ENCODE results near the gene WBP4.
A peak's percentile ranks its signal among the peaks of the same experiment; 100 is the strongest.

Gene WBP4

GRCh38 chr13:41049480-41050440 is 11.5 kb upstream of the WBP4 start:
- DNase-seq = no peak

GRCh38 chr13:41052441-41052840 is 8.9 kb upstream of the WBP4 start:
- DNase-seq = no peak

GRCh38 chr13:41053384-41053826 is 7.9 kb upstream of the WBP4 start:
- no peak for DNase-seq

DNA sequence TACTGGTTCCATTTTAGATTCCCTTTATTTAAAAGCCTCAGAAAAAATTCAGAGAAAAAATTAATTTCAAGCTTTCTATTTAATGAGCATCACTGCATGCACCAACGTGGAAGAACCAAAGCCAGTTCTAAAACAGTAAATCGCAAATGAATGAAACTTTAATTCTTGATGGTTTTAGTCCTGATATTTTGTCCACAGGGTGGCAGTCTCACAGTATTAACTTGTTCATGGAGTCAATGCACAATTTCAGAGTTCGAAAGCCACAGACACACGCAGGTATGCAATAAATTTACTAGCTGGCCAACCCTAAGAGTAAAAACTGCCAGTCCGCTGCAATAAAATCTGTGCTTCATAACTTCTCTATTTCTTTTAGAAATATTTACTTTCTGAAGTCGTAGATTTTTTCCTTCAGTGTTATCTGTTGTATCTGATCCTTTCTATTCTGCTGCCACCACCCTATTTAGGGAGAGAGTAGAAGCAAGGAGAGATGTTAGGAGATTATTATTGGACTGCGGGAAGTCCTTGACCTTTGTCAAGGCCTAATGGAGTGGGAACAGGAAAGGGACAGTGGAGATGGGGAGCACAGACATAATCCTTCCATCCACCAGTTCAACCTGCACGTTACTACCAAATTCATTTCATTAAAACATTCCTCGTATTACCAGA is 7.0 kb upstream of the WBP4 start:
- peak; percentile 80 to 83 for DNase-seq

- DNase-seq = peak; percentile 62 to 64
Measured at GRCh38 chr13:41054919-41055619, 6.2 kb upstream of the WBP4 start.

GRCh38 chr13:41056194-41056593 is 5.1 kb upstream of the WBP4 start:
- no peak for DNase-seq

DNA sequence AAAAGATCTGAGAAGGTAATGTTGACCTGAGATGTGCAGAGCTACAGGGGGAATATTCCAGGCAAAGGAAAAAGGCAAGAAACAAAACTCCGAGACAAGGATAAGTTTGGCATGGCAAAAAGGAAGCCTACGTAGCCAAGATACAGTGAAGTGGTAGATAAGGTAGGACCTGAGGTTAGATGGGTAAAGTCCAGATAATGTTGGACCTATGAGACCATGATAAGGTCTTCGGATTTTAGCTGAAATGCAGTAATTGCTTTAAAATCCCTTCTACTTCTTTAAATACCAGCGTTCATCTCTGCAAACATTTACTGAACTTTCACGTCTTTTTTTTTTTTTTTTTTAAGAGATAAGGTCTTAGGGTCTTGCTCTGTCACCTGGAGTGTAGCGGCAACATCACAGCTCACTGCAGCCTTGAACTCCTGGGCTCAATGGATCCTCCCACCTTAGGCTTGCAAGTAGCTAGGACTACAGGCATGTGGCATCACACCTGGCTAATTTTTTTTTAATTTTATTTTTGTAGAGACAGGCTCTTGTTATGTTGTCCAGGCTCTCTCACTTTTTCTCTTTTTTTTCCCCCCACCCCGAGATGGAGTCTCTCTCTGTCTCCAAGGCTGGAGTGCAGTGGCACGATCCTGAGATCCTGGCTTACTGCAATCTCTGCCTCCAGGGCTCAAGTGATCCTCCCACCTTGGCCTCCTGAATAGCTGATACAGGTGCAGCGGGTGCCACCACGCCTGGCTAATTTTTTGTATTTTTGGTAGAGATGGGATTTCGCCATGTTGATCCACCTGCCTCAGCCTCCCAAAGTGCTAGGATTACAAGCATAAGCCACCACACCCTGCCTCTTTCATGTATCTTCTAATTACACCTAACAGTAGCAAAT is 4.2 kb upstream of the WBP4 start:
- DNase-seq = no peak

DNA sequence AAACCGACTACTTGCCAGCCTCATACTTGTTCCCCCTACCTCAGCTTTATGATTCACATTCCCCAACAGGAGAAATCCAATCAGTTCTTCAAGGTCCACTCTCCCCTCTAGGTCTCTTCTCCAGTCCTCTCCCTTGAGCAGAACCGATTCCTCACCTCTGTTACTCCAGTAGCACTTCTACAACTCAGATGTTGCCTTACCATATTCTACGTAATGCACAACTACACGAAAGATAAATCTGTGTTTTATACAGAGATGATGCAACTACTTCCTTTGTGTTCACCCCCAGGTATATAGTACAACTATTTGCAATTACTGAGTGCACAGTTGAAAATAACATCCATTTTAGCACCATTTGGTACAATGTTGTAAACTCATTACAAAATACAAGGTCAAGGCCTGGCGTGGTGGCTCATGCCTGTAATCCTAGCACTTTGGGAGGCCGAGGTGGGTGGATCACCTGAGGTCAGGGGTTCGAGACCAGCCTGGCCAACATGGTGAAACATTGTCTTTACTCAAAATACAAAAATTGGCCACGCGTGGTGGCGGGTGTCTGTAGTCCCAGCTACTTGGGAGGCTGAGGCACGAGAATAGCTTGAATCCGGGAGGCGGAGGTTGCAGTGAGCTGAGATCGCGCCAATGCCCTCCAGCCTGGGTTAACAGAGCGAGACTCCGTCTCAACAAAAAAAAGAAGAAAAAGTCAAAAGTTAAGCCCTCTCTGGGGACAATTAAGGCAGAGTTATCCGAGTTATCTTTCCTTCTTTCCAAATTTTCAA is 2.8 kb upstream of the WBP4 start:
- DNase-seq = no peak

DNA sequence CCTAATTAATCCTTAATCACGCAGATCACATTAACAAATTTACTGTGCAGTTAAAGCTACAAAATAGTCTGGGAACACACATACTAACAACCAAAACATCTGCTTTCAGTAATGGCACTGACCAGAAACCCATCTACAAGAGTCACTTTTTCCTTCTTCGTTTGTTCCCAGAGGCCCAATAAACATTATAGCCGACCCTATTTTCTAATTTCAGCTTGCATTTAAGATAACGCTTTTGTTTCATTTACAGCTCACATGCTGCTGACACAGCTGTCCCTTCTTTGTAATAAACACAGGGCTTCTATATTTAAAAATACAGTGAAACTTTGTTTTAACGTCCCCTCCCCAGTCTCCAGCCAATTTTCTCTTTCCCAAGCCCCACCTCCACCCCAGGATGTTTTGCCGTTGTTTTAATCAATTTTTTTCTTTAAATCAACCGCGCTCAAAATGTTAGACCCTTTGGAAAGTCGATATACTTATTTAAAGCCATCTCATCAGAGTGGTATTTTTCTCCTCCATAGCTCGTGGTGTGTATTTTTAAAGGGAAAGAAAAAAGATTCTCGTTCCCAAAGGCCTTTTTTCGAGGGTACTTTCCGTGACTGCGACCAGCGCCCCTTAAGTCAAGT is 1.7 kb upstream of the WBP4 start:
- DNase-seq = no peak

GRCh38 chr13:41060082-41060723 is 1.1 kb upstream of the WBP4 start:
- peak in 1 of 2 experiments; percentile 73 for DNase-seq

DNA sequence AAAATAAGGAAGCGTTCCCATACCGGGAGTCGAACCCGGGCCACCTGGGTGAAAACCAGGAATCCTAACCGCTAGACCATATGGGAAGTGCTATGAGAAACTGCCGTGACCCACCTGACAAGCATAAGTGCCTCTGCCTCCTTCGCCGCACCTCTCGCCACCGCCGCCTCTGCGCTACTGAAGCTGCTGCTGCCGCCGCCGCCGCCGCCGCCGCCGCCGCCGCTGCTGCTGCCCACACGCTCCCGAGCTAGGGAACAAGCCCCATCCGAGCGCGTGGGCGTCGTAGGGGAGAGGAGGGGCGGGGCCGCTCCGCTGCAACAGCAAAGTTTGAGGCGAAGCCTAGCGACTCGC is 610 bp upstream of the WBP4 start:
- peak in 1 of 2 experiments; percentile 79 for DNase-seq

- no peak for DNase-seq
Measured at GRCh38 chr13:41061914-41062837, 867 bp downstream of the WBP4 start.

- no peak for DNase-seq
Measured at GRCh38 chr13:41064493-41064892, 3.2 kb downstream of the WBP4 start.

GRCh38 chr13:41065078-41065477 is 3.8 kb downstream of the WBP4 start:
- no peak for DNase-seq

DNA sequence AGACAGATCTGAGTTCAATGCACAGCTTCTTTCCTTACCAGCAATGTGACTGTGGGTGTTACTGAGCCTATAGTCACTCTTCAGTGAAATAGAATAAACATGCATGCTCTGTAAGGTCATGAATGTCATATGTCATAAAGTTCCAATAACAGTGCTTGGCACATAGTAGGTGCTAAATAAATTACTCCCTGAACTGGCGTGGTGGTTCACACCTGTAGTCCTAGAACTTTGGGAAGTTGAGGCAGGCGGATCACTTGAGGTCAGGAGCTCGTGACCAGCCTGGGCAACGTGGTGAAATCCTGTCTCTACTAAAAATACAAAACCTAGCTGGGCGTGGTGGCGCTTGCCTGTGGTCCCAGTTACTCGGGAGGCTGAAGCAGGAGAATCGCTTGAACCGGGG is 13.2 kb downstream of the WBP4 start:
- no peak for DNase-seq

- peak; percentile 43 to 71 for DNase-seq
Measured at GRCh38 chr13:41075034-41075433, 13.7 kb downstream of the WBP4 start.

- DNase-seq = no peak
Measured at GRCh38 chr13:41075485-41075884, 14.2 kb downstream of the WBP4 start.

- DNase-seq = no peak
Measured at GRCh38 chr13:41077475-41077874, 16.2 kb downstream of the WBP4 start.

DNA sequence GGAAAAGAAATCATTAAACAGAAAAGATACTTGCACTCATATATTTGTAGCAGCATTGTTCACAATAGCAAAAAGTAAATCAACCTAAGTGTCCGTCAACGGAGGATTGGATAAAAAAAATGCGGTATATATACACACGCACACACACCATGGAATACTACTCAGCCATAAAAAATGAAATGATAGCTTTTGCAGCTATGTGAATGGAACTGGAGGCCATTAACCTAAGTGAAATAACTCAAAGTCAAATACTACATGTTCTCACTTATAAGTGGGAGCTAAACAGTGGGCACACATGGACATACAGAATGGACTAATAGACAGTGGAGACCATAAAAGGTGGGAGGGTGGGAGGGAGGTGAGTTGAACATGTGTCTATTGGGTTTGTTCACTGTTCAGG is 18.4 kb downstream of the WBP4 start:
- no peak for DNase-seq

All from Kasumi-1 (cell line).